Activated naive CD4-positive, alpha-beta T cell (primary cell): Measurements from ENCODE around the gene PDE6B.
A peak's percentile ranks its signal among the peaks of the same experiment; 100 is the strongest.

Source experiments
- DNase-seq, 4 experiments: peaks; one replicate each; lab custom pipeline; 2025; lab: John Stamatoyannopoulos, UW

The PDE6B gene

GRCh38 chr4:600850-601515 lies 24.4 kb upstream of the PDE6B start:
- DNase-seq = no peak

GRCh38 chr4:601612-602558 lies 23.5 kb upstream of the PDE6B start:
- no peak for DNase-seq

GRCh38 chr4:602559-602942 lies 22.8 kb upstream of the PDE6B start:
- DNase-seq = peak in 3 of 4 experiments; percentile 5 to 43 (median 37)

GRCh38 chr4:604131-604530 lies 21.2 kb upstream of the PDE6B start:
- no peak for DNase-seq

GRCh38 chr4:605702-606425 lies 19.5 kb upstream of the PDE6B start:
- no peak for DNase-seq

- DNase-seq = no peak
Observed at GRCh38 chr4:608236-608635, 17.1 kb upstream of the PDE6B start.

- DNase-seq = no peak
Observed at GRCh38 chr4:609400-610050, 15.8 kb upstream of the PDE6B start.

- DNase-seq = no peak
Observed at GRCh38 chr4:610411-611261, 14.7 kb upstream of the PDE6B start.

- no peak for DNase-seq
Observed at GRCh38 chr4:612052-612748, 13.2 kb upstream of the PDE6B start.

- DNase-seq = no peak
Observed at GRCh38 chr4:612749-613125, 12.6 kb upstream of the PDE6B start.

- no peak for DNase-seq
Observed at GRCh38 chr4:613126-613525, 12.2 kb upstream of the PDE6B start.

- no peak for DNase-seq
Observed at GRCh38 chr4:616091-616490, 9.3 kb upstream of the PDE6B start.

- no peak for DNase-seq
Observed at GRCh38 chr4:616911-617643, 8.3 kb upstream of the PDE6B start.

- DNase-seq = no peak
Observed at GRCh38 chr4:617644-618641, 7.4 kb upstream of the PDE6B start.

- no peak for DNase-seq
Observed at GRCh38 chr4:620201-620600, 5.2 kb upstream of the PDE6B start.

GRCh38 chr4:620851-621261 lies 4.5 kb upstream of the PDE6B start:
- DNase-seq = no peak

GRCh38 chr4:621296-622070 lies 3.9 kb upstream of the PDE6B start:
- no peak for DNase-seq
